GM18858 (cell line): ENCODE measurements around the gene APBA2.

Source experiments
- ATAC-seq: cut with Tn5 transposase; IDR thresholded peaks from one replicate; pipeline ENCODE4 v1.9.1; 2021; ENCODE audit not compliant: unreplicated experiment

Gene APBA2

DNA sequence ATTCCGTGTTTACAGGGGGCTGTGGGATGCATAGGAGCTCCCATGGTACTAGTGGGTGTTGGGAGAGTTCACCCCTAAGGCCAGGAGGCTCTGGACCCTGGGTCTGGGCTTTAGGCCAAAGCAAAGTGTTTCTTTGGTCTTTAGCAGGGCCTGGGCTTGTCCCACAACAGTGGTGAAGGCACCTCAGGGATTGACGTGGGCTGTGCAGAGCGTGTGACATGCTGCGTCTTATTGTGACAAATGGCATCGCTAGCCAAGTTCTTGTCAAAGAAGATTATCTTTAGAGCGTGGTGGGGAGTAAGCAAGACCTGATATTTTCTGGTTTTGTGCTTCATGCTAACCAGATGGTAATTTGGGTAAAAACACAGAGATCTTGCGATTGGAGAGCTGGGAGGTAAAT, 170.1 kb downstream of the APBA2 start:
- ATAC-seq: no peak

- no peak for ATAC-seq
Observed at GRCh38 chr15:29056839-29057450, 171.2 kb downstream of the APBA2 start.

DNA sequence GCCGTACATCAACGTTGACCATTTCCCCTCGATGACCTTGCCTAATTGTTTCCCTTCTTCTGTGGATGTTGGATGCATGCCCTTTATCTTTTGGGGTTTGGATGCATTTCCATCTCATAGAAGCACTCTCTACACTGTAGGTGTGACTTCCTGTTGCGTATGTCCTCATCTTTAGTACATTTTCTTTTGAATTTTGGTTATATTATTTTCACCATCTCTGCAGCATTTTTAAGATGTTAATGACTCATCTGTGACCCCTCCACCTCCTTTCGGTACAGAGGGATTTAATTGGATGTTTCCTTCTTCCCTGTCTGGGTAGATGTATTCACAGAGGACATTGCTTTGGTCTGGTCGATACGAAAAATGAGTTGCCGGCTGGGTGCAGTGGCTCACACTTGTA, 172.1 kb downstream of the APBA2 start:
- no peak for ATAC-seq

GRCh38 chr15:29058903-29059539, 173.2 kb downstream of the APBA2 start:
- ATAC-seq: no peak

- no peak for ATAC-seq
Observed at GRCh38 chr15:29059871-29060640, 174.3 kb downstream of the APBA2 start.

DNA sequence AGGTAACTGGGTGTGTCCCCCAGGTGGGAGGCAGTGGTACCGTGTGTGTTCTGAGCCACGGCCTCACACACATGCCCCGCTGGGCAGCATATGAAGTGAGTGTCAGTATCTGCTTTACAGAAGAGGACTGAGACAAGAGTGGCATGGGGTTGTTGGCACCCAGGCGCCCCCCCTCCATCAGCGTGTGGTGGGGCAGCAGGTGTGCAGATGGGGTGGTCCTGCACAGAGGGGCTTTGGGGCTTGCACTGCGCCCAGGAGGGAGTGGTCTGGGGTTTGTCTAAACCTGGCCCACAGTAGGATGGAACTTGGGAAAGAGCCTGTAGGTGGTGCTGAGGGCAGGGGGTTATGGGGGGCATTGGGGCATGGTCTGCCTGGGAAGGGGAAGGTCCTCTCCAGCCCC, 176.0 kb downstream of the APBA2 start:
- no peak for ATAC-seq

GRCh38 chr15:29062179-29062591, 176.4 kb downstream of the APBA2 start:
- no peak for ATAC-seq

DNA sequence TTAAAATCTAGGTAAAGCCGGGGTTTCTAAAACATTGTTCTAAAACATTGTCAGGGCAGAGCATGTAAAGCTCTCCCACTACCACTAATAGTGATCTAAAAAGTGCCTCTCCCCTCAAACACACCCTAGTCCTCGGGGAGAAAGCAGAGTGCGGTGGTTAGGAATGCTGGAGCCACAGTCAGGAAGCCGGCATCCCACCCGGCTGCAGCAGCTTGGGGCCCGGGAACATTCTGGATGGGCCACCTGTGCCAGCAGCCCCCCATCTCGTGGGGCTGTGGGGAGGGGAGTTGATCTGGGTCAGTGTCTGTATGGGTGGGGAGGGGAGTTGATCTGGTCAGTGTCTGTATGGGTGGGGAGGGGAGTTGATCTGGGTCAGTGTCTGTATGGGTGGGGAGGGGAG, 176.9 kb downstream of the APBA2 start:
- ATAC-seq: no peak

DNA sequence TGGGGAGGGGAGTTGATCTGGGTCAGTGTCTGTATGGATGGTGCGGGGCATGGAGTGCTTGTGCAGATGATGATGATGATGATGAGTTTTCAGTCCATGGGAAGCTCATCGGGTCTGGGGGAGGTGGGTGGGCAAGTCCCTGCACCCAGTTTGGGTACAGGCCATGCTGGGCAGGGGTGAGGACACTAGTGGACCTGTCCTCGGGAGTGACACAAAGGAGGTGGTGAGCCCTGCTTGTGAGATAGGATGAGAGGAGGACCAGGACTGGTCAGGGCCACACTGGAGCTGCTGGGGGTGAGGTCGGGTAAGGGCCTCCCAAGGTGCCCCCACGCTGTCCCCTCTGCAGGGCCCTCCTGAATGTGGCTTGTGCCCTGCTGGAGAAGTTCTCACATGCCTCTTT, 177.9 kb downstream of the APBA2 start:
- ATAC-seq: no peak

DNA sequence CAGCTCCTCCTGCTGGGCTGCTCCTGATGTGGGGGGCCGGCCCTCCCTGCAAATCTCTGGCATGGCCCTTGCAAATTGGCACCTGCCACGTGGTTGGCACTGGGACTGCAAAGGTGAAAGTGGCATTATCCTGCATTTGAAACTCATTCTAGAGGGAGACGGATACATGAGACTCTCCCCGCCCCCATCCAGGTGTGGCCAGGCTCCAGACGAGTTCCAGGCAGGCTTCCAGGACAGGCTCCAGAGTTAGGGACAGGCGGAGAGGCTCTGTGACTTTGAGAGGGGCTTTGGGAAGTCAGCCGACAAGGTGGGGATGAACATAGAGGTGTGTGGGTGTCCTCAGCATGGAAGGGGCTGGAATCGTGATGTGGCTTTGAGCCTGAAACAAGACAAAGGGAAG, 178.5 kb downstream of the APBA2 start:
- ATAC-seq: no peak

DNA sequence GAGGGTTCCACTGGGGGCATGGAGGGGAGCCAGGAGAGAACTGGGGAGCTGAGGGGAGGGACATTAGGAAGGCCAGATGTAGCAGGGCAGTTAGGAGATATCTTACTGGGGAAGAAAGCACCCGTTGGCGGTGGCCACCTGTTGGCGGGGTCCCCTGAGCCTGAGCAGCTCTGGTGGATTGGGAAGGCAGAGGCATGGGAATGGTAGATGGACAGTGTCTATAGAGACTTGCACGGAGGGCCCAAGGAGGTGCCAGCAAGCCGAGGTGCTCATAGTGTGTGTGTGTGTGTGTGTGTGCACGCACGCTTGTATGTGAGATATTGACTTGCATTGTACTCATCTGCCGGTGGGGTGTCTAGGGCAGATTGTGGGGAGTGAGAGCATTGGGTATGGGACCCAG, 179.0 kb downstream of the APBA2 start:
- ATAC-seq: no peak

- no peak for ATAC-seq
Observed at GRCh38 chr15:29065571-29065970, 179.8 kb downstream of the APBA2 start.

DNA sequence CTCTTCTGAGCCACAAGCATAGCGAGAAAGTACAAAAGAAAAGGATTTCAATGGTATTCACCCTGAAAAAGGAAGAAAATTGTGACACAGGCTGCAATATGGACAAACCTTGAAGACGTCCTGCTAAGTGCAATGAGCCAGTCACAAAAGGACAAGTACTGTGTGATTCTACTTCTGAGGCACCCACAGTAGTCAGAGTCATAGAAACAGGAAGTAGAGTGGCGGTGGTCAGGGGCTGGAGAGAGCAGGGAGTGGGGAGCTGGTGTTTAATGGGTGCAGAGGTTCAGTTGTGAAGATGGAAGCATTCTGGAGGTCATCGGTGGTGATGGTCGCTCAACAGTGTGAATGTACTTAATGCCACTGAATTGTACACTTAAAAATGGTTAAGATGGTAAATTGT, 180.5 kb downstream of the APBA2 start:
- ATAC-seq: no peak

DNA sequence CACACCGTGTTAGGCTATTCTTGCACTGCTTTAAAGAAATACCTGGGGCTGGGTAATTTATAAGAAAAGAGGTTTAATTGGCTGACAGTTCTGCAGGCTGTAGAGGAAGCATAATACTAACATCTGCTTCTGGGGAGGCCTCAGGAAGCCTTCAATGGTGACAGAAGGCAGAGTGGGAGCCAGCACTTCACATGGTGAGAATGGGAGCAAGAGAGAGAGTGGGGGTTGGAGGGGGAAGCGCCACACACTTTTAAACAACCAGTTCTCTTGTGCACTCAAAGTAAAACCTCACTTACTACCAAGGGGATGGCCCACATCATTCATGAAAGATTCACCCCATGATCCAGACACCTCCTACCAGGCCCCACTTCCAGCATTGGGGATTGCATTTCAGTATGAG, 181.1 kb downstream of the APBA2 start:
- ATAC-seq: no peak

DNA sequence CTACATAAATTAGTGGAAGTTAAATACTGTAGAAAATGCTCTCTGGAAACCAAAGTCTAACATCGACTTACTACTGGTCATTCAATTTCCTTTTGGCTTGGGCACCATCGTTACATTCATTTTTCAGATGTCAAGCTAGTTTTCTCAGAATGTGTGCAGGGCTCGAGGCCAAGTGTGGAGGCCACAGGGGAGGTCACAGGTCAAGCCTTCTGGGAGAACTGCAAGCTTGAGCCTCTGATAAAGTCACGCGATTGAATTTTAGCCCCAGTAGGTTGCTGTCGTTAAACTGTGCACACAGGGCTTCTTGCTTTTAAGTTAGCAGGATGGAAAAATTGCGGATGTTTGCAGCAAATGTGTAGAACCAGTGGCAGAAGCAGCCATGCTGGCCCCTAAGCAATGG, 182.2 kb downstream of the APBA2 start:
- ATAC-seq: no peak

DNA sequence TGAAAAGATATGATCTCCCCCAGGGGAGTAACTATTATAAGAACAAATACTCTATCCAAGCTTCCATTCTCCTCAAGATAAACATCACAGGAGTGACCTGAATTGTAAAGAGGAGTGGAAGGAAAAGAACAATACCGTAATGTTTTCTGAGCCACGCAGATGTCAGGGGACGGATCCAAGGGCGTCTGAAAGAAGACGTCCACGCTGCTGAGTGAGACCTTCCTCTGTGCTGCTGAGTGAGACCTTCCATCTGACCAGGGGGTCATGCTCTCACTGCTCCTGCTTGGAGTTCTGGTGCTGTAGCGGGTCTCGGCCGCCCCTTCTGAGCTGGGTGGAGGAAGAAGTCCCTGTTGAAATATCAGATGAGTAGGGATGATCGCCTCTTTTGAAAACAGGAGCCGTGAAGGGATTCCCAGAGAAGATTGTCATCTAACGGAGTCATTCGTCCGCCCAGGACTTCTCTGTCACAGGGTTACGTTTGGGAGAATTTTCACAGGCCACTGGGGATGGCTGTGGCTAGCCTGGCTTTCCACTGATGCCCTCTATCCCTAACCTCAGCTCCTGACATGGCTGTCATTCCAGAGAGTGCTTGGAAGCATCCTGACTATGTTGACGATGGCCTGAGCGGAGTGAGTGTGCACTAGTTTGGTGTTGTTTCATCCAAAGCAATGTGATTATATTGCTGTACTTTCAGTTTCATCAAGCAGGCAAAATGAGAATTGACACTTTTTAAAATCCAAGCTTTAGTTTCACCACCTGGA, 184.9 kb downstream of the APBA2 start:
- no peak for ATAC-seq

- ATAC-seq: no peak
Observed at GRCh38 chr15:29071232-29071881, 185.6 kb downstream of the APBA2 start.

DNA sequence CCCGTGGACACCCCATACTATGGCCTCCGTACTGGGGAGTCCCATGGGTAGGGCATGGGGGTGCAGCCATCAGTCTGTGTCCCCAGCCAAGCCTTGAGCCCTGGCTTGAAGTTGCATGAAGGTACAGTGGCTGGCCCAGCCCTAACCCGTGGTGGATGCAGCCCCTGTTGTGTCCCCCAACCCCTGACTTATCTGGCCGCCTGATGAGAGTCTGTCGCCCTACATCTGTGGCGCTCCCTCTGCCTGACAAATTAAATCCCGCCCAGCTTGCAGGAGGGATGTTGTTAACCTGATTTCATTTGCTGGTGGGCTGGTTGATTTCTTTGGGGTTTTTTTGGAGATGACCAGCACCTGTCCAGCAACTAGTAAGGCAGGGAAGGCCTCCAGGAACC, 186.1 kb downstream of the APBA2 start:
- no peak for ATAC-seq

GRCh38 chr15:29072444-29072843, 186.7 kb downstream of the APBA2 start:
- ATAC-seq: no peak

- ATAC-seq: no peak
Observed at GRCh38 chr15:29074045-29074444, 188.3 kb downstream of the APBA2 start.

DNA sequence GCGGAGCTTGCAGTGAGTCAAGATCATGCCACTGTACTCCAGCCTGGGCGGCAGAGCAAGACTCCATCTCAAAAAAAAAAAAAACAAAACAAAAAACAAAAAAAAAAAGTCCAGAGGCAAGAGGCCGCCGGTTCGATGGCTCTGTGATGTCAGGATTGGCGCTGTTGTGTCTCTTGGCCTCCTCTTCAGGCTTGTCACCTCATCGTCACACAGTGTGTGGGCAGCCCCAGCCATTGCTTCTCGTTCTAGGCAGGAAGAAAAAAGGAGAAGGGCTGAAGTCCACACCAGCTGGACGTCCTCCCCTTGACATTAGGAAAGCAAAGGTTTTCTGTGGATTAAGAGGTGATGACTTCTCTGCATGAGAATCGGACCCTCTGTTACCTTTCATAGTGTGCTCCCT, 192.8 kb downstream of the APBA2 start:
- ATAC-seq: no peak
